Astrocyte (in vitro differentiated cells and primary cell): ENCODE data around the gene ALG2.

Experiments
- EZH2 ChIP-seq: IDR thresholded peaks from 2 replicates; pipeline ENCODE4 v1.6.1; 2012; ENCODE audit warnings: mild to moderate bottlenecking, low read length, inconsistent platforms; ENCODE audit not compliant: insufficient read depth
- TF ChIP-seq, protein P1 (sequence below): IDR thresholded peaks from 2 replicates; pipeline ENCODE4 v1.5.1; 2011; ENCODE audit warnings: low read depth, mild to moderate bottlenecking, inconsistent platforms, low read length, moderate library complexity; ENCODE audit not compliant: insufficient read depth

DNA sequence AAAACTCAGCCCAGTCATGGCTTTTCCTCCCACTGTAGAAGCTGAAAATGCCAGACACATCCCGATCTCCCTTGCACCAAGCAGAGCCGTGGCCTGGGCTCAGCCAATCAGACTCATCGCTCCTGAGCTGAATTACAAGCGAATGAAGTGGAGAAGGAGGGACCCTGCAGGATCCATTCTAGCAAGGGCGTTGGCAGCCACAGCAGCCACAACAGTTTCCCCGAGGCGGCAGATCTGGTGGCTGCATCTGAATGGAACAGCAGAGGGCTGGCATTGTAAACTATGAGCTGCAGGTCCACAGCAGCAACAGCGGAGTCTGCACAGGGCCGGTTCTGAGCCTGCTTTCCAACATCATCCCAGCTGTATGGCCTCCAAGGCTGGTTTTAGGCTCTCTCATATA, 23.8 kb downstream of the ALG2 start:
- no peak for TF ChIP-seq EZH2
- TF ChIP-seq, protein P1, sequence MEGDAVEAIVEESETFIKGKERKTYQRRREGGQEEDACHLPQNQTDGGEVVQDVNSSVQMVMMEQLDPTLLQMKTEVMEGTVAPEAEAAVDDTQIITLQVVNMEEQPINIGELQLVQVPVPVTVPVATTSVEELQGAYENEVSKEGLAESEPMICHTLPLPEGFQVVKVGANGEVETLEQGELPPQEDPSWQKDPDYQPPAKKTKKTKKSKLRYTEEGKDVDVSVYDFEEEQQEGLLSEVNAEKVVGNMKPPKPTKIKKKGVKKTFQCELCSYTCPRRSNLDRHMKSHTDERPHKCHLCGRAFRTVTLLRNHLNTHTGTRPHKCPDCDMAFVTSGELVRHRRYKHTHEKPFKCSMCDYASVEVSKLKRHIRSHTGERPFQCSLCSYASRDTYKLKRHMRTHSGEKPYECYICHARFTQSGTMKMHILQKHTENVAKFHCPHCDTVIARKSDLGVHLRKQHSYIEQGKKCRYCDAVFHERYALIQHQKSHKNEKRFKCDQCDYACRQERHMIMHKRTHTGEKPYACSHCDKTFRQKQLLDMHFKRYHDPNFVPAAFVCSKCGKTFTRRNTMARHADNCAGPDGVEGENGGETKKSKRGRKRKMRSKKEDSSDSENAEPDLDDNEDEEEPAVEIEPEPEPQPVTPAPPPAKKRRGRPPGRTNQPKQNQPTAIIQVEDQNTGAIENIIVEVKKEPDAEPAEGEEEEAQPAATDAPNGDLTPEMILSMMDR = no peak
